Fibroblast of skin of right biceps (primary cell): ENCODE data around the gene DUSP28.

Experiments
- DNase-seq: peaks from one replicate; pipeline ENCODE4 v3.0.0-alpha.2; 2013

Gene DUSP28

GRCh38 chr2:240573516-240574385, 13.6 kb downstream of the DUSP28 start:
- DNase-seq, result no peak

GRCh38 chr2:240574386-240575100, 14.4 kb downstream of the DUSP28 start:
- DNase-seq, result no peak

- no peak for DNase-seq
Observed at GRCh38 chr2:240575101-240575965, 15.2 kb downstream of the DUSP28 start.

- DNase-seq, result no peak
Observed at GRCh38 chr2:240576036-240576435, 15.9 kb downstream of the DUSP28 start.

GRCh38 chr2:240576436-240577205, 16.5 kb downstream of the DUSP28 start:
- no peak for DNase-seq

- no peak for DNase-seq
Observed at GRCh38 chr2:240577281-240578109, 17.3 kb downstream of the DUSP28 start.

- DNase-seq, result no peak
Observed at GRCh38 chr2:240578110-240578450, 17.9 kb downstream of the DUSP28 start.

- no peak for DNase-seq
Observed at GRCh38 chr2:240578488-240578887, 18.3 kb downstream of the DUSP28 start.

GRCh38 chr2:240579071-240579762, 19.1 kb downstream of the DUSP28 start:
- no peak for DNase-seq

GRCh38 chr2:240579771-240580614, 19.8 kb downstream of the DUSP28 start:
- peak; percentile 32 for DNase-seq

GRCh38 chr2:240581811-240582210, 21.7 kb downstream of the DUSP28 start:
- no peak for DNase-seq

- DNase-seq, result no peak
Observed at GRCh38 chr2:240582781-240583180, 22.6 kb downstream of the DUSP28 start.

- no peak for DNase-seq
Observed at GRCh38 chr2:240583774-240584173, 23.6 kb downstream of the DUSP28 start.

- peak; percentile 38 for DNase-seq
Observed at GRCh38 chr2:240584486-240585031, 24.4 kb downstream of the DUSP28 start.

- no peak for DNase-seq
Observed at GRCh38 chr2:240585101-240585500, 24.9 kb downstream of the DUSP28 start.

- no peak for DNase-seq
Observed at GRCh38 chr2:240585681-240586197, 25.6 kb downstream of the DUSP28 start.

GRCh38 chr2:240586198-240586918, 26.2 kb downstream of the DUSP28 start, which contains the start of gene CAPN10:
CAPN10 (plus strand) TSS chr2:240586734; CDS start chr2:240586912, 178 bp downstream.
- DNase-seq, result peak; percentile 94
